ENCODE results near the gene ATAD3B.
"Not testable (repeated sequence)": the region's sequence is repeated elsewhere in the genome, so short reads cannot be mapped to it uniquely, and the experiment has no call there.

GRCh38 chr1:1472053-1472876 is 700 bp downstream of the ATAD3B start:
- not testable (repeated sequence) for TF ChIP-seq CTCF (IDR thresholded peaks at IDR 0.05); EP300 (IDR thresholded peaks at IDR 0.05; ENCODE audit: low read depth)

All from transverse colon (tissue), 3 donors.